ENCODE measurements around the gene GSTP1.

DNA sequence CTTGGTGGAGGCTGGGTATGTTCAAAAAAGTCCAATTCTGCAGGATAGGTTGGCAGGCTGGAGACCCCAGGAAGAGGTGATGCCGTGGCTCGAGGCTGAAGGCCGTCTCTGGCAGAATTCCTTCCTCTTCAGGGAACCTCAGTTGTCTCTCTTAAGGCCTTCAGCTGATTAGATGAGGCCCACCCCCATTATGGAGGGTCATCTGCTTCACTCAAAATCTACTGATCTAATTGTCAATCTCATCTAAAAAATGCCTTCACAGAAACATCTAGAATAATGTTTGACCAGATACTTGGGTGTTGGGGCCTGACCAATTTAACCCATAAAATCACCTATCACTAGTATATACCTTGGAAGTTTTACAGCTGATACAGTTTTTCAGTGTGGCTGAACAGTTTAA, 27.4 kb upstream of the GSTP1 start:
- TF ChIP-seq, protein P1, sequence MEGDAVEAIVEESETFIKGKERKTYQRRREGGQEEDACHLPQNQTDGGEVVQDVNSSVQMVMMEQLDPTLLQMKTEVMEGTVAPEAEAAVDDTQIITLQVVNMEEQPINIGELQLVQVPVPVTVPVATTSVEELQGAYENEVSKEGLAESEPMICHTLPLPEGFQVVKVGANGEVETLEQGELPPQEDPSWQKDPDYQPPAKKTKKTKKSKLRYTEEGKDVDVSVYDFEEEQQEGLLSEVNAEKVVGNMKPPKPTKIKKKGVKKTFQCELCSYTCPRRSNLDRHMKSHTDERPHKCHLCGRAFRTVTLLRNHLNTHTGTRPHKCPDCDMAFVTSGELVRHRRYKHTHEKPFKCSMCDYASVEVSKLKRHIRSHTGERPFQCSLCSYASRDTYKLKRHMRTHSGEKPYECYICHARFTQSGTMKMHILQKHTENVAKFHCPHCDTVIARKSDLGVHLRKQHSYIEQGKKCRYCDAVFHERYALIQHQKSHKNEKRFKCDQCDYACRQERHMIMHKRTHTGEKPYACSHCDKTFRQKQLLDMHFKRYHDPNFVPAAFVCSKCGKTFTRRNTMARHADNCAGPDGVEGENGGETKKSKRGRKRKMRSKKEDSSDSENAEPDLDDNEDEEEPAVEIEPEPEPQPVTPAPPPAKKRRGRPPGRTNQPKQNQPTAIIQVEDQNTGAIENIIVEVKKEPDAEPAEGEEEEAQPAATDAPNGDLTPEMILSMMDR (IDR thresholded peaks at IDR 0.05; ENCODE audit: poor library complexity) = no peak
- TF ChIP-seq EZH2phosphoT487 (IDR thresholded peaks at IDR 0.05; ENCODE audit: low read depth, severe bottlenecking, unreplicated experiment) = no peak
